Astrocyte of the spinal cord (primary cell): Measurements from ENCODE around the gene ADAMTSL5.
A peak's percentile ranks its signal among the peaks of the same experiment; 100 is the strongest.

Experiments
- DNase-seq: peaks from one replicate; pipeline ENCODE4 v3.0.0; 2011; ENCODE audit warnings: low read depth, low spot score
- H3K4me3 ChIP-seq: 2 replicates; pipeline ENCODE4 v1.5.1; 2011; ENCODE audit warnings: low read depth, mild to moderate bottlenecking, low read length, moderate library complexity
- in situ Hi-C: cut with HindIII; loops from 2 replicates; pipeline ENCODE4 v1.10.0; 2017; ENCODE audit warnings: low sequenced_read_pairs
- TF ChIP-seq, protein P1 (sequence below): IDR thresholded peaks from 2 replicates; pipeline ENCODE4 v1.5.1; 2012; ENCODE audit warnings: low read depth, mild to moderate bottlenecking, low read length, inconsistent platforms

The ADAMTSL5 gene

DNA sequence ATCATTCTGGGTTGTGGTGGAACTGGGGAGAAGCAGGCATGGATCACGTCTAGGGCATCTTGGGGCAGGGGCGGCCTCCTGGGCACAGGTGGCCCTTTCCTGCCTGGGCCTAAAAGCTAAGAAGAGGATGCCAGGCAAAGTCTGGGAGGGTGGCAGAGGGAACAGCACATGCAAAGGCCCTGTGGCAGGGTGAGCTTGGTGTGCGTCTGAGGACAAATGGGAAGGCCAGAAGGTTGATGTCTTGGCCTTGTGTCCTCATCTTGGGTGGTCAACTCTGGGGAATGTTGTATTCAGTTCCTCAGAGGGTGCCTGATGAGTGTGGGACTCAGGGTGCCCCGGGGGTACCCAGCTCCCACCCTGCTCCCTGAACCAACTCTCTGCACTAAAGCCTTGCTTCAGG is 5.7 kb upstream of the ADAMTSL5 start:
- no peak for DNase-seq
- H3K4me3 ChIP-seq: no peak overlapping the region
- in situ Hi-C loops: no loop called here
- TF ChIP-seq, protein P1, sequence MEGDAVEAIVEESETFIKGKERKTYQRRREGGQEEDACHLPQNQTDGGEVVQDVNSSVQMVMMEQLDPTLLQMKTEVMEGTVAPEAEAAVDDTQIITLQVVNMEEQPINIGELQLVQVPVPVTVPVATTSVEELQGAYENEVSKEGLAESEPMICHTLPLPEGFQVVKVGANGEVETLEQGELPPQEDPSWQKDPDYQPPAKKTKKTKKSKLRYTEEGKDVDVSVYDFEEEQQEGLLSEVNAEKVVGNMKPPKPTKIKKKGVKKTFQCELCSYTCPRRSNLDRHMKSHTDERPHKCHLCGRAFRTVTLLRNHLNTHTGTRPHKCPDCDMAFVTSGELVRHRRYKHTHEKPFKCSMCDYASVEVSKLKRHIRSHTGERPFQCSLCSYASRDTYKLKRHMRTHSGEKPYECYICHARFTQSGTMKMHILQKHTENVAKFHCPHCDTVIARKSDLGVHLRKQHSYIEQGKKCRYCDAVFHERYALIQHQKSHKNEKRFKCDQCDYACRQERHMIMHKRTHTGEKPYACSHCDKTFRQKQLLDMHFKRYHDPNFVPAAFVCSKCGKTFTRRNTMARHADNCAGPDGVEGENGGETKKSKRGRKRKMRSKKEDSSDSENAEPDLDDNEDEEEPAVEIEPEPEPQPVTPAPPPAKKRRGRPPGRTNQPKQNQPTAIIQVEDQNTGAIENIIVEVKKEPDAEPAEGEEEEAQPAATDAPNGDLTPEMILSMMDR: no peak

DNA sequence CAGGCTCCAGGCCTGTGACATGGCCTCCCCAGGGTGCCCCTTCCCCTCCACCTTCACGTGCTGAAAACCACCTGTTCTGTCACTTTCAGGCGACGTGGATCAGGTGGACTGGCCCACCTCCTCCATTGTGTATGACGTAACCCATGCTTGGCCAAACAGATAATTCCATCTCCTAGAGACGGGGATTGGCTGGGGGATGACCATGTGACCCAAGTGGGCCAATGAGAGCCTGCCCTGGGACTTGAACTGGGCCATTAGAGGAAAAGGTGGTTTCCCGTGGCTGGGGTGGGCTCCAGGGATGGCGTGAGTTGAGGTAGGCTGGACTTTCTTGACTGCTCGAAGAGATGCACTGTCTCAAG is 3.6 kb upstream of the ADAMTSL5 start:
- no peak overlapping the region for H3K4me3 ChIP-seq
- in situ Hi-C loops: no loop called here
- TF ChIP-seq, protein P1: no peak
- no peak for DNase-seq

DNA sequence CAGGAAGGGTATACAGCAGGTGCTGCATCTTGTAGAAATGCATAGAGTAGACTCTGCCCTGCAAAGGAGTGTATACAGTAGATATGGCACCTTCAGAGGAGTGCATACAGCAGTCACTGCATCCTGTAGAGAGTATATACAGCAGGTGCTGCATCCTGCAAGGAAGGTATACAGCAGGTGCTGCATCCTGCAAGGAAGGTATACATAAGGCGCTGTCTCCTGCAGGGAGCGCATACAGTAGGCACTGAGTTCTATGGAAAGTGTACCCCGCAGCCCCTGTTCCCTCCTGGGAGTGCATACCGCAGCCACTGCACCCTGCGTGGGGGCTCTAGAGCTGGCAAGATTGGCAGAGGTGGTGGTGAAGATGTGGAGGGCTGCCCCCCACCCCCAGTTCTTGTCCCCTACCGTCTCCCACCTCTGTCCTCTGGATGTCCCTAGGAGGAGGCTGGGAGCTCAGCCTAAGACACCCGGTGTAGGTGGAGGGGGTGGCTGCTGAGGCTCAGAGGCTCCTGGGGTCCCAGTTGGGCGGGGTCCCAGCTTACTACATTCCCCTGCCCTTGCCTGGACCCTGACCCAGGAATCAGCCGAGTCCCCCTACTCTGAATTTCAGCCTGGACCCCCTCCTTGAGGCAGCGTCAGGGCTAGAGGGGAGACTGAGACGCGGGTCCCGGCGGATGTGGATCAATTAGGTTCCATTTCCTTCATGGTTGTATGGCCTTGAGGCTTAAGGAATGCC is 2.3 kb upstream of the ADAMTSL5 start:
- H3K4me3 ChIP-seq: no peak overlapping the region
- TF ChIP-seq, protein P1: no peak
- no peak for DNase-seq
- in situ Hi-C loops: no loop called here

DNA sequence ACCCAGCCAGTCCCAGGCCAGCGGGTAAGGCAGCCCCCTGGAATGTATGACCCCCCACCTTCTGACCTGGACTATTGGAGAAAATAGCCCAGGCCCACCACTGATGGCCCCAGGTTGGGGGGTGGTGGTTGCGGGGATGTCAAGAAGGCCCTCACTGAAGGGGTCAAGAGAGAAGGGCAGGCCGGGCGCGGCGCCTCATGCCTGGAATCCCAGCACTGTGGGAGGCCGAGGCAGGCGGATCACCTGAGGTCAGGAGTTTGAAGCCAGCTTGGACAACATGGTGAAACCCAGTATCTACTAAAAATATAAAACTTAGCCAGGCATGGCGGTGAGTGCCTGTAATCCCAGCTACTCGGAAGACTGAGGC is 1.5 kb upstream of the ADAMTSL5 start:
- DNase-seq: no peak
- no peak overlapping the region for H3K4me3 ChIP-seq
- in situ Hi-C loops: no loop called here
- TF ChIP-seq, protein P1: no peak

DNA sequence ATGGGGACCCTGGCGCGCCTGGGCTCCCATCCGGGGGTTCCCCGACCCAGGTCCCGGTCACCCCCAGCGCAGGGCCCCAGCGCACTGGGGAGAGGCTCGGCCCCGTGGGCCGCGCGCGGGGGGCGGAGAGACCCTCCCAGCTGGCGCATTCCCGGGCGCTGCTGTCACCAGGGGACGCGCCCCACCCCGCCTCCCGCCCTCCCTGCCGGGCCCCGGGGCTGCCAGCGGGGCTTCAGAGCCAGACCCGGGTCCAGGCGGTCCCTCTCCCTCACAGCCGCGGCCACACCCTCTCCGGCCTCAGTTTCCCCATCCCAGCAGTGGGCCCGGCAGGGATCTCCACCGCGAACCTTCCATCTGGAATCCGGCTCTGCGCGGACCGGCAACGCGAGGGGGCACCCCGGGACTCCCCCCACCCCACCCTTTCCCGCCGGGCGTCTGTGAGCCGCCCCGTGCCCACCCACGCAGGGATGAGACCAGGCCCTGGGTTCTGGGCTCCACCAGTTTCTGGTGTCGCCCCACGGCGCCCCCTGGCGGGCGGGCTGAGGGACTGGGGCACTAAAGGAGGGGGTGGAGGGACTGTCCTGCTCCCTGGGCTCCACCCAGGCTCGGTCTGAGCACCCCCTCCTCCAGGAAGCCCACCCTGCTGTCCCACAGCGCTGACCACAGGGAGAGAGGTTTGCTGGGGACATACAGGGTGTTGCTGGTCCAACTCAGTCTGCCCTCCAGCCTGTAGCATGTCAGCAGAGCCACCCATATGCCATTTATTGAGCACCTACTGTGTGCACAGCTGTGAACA is 878 bp upstream of the ADAMTSL5 start:
- in situ Hi-C loops: no loop called here
- H3K4me3 ChIP-seq: peak overlapping the region; percentile 32
- TF ChIP-seq, protein P1: peak; percentile 60
- DNase-seq: no peak

DNA sequence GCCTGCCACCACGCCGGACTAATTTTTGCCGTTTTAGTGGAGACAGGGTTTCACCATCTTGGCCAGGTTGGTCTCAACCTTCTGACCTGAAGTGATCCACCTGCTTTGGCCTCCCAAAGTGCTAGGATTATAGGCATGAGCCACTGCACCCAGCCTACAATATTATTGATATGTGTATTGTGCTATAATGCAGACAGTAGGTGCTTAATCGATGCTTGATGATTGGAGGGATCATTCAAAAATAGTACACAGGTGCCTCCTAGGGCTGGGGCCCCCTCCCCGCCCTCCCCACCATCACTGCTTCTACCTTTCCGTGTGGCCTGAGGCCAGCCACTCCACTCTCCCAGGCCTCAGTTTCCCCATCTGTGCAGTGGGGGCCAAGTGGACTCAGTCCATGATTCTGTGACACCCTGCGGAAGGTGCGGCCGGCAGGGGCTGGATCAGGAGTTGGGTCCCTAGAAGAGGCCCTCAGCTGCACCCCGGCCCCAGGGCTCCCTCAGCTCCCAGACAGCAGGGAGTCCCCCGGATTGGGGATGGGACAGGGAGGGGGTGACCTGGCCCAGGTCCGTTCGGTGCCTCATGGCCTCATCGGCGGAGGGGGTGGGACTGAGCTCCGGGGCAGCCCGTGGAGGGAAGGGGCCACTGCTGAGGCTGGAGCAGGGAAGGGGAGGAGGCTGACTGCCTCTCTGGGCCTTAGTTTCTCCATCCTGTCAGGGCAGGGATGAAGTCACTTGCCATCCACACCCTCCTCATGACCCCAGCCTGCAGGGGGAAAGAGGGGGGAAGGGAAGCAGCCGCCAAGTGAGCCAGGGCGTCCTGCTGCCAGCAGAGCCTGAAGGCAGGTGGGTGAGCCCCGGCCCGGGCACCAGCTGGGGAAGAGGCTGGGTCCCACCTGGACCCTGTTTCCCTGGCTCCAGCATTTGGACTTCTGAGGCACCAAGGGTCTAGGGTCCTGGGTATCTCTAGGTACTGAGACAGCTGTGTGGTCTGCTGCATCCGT is 1.2 kb downstream of the ADAMTSL5 start:
- H3K4me3 ChIP-seq: no peak overlapping the region
- TF ChIP-seq, protein P1: no peak
- in situ Hi-C loops: no loop called here
- DNase-seq: no peak
